RPMI8226 (cell line): ENCODE data around the gene NRL.

ENCODE experiments used
- DNase-seq: peaks from one replicate; pipeline ENCODE4 v3.0.0-alpha.2; 2015

The NRL gene

GRCh38 chr14:24098927-24099813 is 15.6 kb downstream of the NRL start:
- DNase-seq: peak; percentile 8

DNA sequence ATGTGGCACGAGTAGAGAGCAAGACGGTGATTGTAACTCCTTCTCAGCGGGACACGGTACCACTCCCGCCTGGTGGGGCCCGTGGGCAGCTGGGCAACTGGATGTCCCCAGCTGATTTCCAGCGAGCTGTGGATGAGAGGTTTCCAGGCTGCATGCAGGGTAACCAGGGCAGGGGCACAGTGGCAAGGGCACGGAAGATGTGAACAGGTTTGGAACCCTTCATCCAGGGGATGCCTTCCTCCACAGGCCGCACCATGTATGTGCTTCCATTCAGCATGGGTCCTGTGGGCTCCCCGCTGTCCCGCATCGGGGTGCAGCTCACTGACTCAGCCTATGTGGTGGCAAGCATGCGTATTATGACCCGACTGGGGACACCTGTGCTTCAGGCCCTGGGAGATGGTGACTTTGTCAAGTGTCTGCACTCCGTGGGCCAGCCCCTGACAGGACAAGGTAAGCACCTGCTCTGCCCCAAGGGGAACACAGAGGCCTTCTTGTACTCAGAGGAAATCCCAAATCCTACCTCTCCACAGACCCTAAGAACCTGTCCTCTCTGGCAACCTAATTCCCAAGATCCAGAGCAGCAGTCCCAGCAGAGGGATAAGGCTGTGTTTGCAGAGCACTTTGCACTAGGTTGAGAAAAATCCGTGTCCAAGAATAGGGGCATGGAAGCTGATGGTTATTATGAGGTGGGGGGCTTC is 16.4 kb downstream of the NRL start:
- no peak for DNase-seq

- no peak for DNase-seq
These were observed 18.1 kb downstream of the NRL start for GRCh38 chr14:24096545-24097181.

- DNase-seq: no peak
These were observed 19.3 kb downstream of the NRL start for GRCh38 chr14:24095271-24096068.

DNA sequence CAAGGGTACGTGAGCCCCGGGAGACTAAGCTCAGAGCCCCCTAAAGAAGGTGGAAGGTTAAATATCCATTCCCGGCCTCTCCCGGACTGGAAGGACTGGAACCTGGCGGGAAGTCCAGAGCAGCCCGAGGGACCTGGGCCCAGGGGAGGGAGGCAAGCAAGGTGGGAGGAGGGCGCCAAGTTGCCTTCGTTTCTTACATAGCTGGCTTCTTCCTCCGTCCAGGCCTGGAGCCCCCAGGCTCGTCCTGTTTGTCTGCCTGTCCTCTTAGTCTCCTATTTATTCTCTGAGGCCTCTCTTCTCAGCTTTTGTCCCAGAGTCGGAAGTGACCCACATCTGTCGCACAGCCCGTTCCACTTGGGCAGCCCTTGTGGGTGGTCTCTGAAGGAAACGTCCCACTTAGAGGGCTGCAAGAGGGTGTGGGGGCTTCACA is 19.9 kb downstream of the NRL start:
- DNase-seq: no peak

- peak; percentile 87 for DNase-seq
These were observed 20.6 kb downstream of the NRL start, which contains the start of gene PCK2 for GRCh38 chr14:24093901-24094840. Gene PCK2, plus strand, starts transcription at chr14:24094311. Its CDS starts 95 bp downstream, at chr14:24094406.

DNA sequence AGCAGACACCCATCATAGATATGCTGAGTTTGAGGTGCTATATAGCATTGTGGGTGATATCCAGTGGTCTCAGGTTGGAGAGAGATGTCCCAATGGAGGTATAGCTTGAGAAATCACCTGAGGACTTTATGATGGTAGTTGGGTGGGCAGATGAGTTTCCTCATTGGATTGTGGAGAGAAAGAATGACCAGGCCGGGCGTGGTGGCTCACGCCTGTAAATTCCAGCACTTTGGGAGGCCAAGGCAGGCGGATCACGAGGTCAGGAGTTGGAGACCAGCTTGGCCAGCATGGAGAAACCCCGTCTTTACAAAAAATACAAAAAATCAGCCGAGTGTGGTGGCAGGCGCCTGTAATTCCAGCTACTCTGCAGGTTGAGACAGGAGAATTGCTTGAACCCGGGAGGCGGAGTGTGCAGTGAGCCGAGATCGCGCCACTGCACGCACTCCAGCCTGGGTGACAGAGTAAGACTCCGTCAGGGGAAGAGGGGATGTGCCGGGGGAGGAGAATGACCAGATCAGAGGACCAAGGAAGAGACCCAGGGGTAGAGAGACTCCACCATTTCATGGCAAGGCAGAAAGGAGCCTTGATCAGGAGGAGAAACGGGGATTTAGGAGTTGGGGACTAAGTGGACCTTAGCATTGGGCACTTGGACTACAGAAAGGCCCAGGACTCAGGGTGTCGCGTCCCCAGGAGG is 21.4 kb downstream of the NRL start:
- DNase-seq: no peak

DNA sequence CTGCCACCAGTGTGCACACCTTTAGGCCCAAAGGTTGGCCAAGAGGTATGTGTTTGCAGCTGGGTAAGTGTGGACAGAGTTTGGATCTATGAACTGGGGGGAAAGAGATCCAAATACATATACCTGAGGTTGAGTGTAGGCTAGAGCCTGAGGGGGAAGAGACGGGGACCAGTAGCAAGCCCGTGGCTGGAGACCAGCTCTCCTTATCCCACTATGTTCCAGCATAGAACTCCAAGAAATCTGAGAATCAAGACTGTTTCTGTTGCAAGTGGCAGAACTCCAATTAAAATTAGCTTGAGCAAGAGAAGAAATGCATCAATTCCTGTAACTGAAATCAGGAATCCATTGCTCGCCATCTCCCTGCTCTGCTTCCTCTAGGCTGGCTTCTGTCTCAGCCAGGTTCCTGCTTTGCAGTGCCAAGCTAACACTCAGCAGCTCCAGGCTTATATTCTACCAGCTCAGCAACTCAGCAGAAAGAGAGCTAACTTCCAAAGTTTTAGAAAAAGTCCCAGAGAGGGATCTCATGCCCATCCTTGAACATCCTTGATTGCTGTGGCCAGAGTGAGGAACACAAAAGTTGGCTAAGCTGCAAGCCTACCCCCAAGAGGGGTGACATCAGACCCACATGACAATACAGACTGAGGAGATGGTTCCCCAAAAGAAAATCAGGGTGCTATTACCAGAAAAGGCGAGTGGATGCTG is 22.1 kb downstream of the NRL start:
- DNase-seq: no peak

DNA sequence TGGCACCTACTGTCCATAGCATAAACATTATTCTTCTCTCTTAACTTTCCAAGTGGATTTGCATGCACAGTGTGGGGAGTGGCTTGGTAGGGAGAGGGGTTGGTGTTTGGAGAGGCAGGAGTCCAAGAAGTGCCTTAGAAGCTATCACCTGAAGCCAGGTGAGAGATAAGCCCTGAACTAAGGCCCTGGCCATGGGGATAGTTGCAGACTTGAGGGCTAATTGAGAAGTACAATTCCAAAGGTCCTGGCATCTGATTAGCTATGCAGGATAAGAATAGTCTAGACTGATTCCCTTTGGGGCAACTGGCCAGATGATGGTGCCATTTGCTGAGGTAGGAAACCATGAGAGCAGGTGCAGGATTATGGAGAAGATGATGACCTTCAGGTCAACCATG is 22.6 kb downstream of the NRL start:
- no peak for DNase-seq

GRCh38 chr14:24089890-24090289 is 24.9 kb downstream of the NRL start:
- DNase-seq: no peak

DNA sequence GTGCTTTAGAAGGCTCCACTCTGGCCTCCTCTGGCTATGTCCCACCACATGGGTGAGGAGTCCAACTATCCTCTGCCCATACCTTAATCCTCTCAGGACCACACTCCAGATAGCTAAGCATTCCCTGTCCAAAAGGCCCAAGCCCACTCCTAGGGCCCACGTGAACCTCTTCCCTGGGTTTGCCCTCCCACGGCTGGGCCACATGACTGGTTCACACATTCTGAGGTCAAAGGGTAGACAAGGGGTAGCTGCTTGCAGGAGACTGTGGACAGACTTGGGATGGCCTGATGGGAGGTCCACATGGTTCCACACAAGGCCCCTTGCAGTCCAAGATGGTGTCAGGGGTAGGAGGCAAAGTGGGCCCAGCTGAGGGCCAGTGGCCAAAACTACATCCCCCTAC is 26.7 kb downstream of the NRL start:
- no peak for DNase-seq

- no peak for DNase-seq
These were observed 27.7 kb downstream of the NRL start for GRCh38 chr14:24087004-24087403.

- no peak for DNase-seq
These were observed 28.4 kb downstream of the NRL start for GRCh38 chr14:24086193-24086955.

GRCh38 chr14:24085215-24085614 is 29.5 kb downstream of the NRL start:
- no peak for DNase-seq

- no peak for DNase-seq
These were observed 30.3 kb downstream of the NRL start for GRCh38 chr14:24084440-24084839.

- no peak for DNase-seq
These were observed 31.3 kb downstream of the NRL start for GRCh38 chr14:24083462-24083861.

DNA sequence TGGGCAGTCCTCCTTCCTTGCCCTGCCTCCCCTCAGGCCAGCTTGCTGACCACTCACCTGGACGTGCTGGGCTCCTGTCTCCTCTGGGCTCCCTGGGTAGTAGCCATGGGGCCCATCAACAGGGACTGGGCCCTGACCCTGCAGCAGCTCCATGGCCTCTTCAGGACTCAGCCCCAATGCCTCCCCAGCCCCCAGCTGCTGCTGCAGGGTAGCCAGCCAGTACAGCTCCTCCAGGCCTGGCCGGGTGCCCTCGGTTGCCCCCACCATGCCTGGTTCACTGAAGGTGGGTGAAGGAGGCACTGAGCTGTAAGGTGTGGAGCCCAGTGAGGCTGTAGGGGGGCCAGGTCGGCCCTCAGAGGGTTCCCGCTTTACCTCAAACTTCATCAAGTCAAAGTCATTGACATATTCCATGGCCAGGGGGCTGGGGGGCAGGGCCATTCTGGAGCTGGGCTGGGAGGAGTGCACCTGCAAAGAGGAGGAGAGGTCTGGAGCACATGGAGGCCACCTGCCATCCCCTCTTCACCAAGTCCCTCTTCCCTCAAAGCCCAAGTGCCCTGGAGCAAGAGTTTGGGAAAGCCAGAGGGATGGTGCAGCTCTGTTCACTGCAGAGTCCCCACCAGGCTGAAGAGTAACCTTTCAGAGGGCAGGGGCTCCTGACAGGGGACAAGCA is 32.2 kb downstream of the NRL start:
- no peak for DNase-seq

DNA sequence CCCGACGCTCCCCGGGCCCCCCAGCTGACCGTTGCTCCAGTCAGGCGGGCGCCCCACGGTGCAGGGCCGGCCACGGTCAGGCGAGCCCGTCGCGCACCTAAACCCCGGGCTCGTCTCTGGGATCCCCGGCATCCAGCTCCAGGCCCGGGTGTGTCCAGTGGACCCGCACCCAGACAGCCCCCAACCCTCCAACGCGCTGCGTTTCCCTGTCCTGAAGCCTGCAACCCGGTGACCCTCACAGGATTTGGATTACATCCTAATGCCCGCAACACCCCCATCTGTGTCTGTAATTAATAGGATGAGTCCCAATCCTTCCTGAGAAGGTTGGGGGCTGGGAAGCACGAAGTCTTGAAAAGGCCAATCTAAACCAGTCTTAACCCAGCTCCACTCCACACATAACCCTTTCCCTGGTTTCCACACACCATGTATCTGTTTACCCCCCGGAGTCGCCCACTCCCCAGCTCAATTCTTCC is 33.0 kb downstream of the NRL start:
- no peak for DNase-seq
